Endothelial cell of umbilical vein (primary cell): Measurements from ENCODE around the gene PSMC1. TPM values are rescaled to one million over a fixed set of nuclear protein-coding genes. Genes with fewer than 3 reads are reported as not detected.

Experiments used
- BruUV-seq: library from RNA; stranded (reverse); fragments of 400-500 nt; replicated peaks from 2 replicates; lab custom pipeline; 2021; lab: Mats Ljungman, UMichigan
- CTCF ChIA-PET: fragments of 300-600, 350-600 bp; sonication (Branson Sonifier 250); formaldehyde crosslinking; loops from one replicate; lab custom pipeline; 2021; ENCODE audit warnings: antibody characterized with exemption, inconsistent platforms; lab: Charles Lee
- POLR2A ChIA-PET: fragments of 300-600, 350-600 bp; sonication (Branson Sonifier 250); formaldehyde crosslinking; loops from one replicate; lab custom pipeline; 2021; ENCODE audit warnings: antibody characterized with exemption, inconsistent platforms; lab: Charles Lee
- DNase-seq: peaks from one replicate; pipeline ENCODE4 v3.0.0-alpha.2; 2011; ENCODE audit warnings: low read depth, low spot score
- FAIRE-seq: peaks from 2 replicates; lab custom pipeline; 2011; peaks lifted over from hg19 to GRCh38; lab: Jason Lieb, UNC
- H2AFZ ChIP-seq: 2 replicates; pipeline ENCODE4 v1.6.0; 2012; ENCODE audit warnings: low read depth, low read length, control low read depth, inconsistent platforms
- H3K27ac ChIP-seq: 2 replicates; pipeline ENCODE4 v1.5.1; 2011; ENCODE audit warnings: low read depth, mild to moderate bottlenecking, control low read depth, low read length, moderate library complexity; ENCODE audit not compliant: insufficient read depth
- H3K27me3 ChIP-seq, 2 experiments: 2 replicates each; pipeline versions ENCODE4 v1.6.0 to v1.6.1; 2011; ENCODE audit warnings: low read length in 2 of 2, mixed read lengths in 1 of 2; ENCODE audit not compliant: control insufficient read depth in 2 of 2, insufficient read depth in 2 of 2
- H3K36me3 ChIP-seq, 2 experiments: 2 replicates in 1 of 2; 3 replicates in 1 of 2; pipeline ENCODE4 v1.5.1; 2011; ENCODE audit warnings: low read length in 2 of 2, mild to moderate bottlenecking in 1 of 2, moderate library complexity in 1 of 2; ENCODE audit not compliant: control insufficient read depth in 2 of 2, insufficient read depth in 2 of 2; ENCODE audit errors: extremely low read depth in 1 of 2
- H3K4me1 ChIP-seq: 3 replicates; pipeline ENCODE4 v1.5.1; 2011; ENCODE audit warnings: mild to moderate bottlenecking, low read length; ENCODE audit not compliant: control insufficient read depth, insufficient read depth; ENCODE audit errors: extremely low read depth
- H3K4me2 ChIP-seq: 2 replicates; pipeline ENCODE4 v1.6.1; 2011; ENCODE audit warnings: low read length, control low read depth, mixed read lengths; ENCODE audit not compliant: insufficient read depth
- H3K4me3 ChIP-seq, 3 experiments: fragments of 200-600 bp in 1 of 3; sonication (generic), shearing (Covaris generic) in 1 of 3; replicated peaks in 1 of 3; 2 replicates each; pipeline ENCODE4 v1.5.1; 2011 to 2016; ENCODE audit warnings: control low read depth in 3 of 3, low read length in 3 of 3, mild to moderate bottlenecking in 2 of 3, inconsistent platforms in 1 of 3, low read depth in 1 of 3, moderate library complexity in 1 of 3; ENCODE audit not compliant: insufficient read depth in 1 of 3
- H3K79me2 ChIP-seq: 2 replicates; pipeline ENCODE4 v1.6.0; 2012; ENCODE audit warnings: low read length, inconsistent platforms; ENCODE audit not compliant: control insufficient read depth, insufficient read depth
- H3K9ac ChIP-seq: replicated peaks from 2 replicates; pipeline ENCODE3; 2011; ENCODE audit warnings: low read length, control low read depth; ENCODE audit not compliant: insufficient read depth; ENCODE audit errors: extremely low read depth
- H3K9me1 ChIP-seq: replicated peaks from 3 replicates; pipeline ENCODE4 v1.6.0; 2011; ENCODE audit warnings: mild to moderate bottlenecking, low read length; ENCODE audit not compliant: control insufficient read depth, insufficient read depth; ENCODE audit errors: extremely low read depth
- H3K9me3 ChIP-seq: replicated peaks from 2 replicates; pipeline ENCODE4 v1.5.1; 2012; ENCODE audit warnings: low read length, inconsistent platforms; ENCODE audit not compliant: control insufficient read depth, insufficient read depth
- H4K20me1 ChIP-seq: replicated peaks from 2 replicates; pipeline ENCODE3; 2011; ENCODE audit warnings: mild to moderate bottlenecking, low read length; ENCODE audit not compliant: control insufficient read depth, insufficient read depth; ENCODE audit errors: extremely low read depth
- CTCF ChIP-seq, 2 donors: IDR thresholded peaks; 1 replicate in 1 of 2; 2 replicates in 1 of 2; pipeline ENCODE4 v1.5.1; 2011; ENCODE audit warnings: low read length in 2 of 2, mild to moderate bottlenecking in 2 of 2, moderate library complexity in 2 of 2, control low read depth in 1 of 2, inconsistent platforms in 1 of 2, low read depth in 1 of 2; ENCODE audit not compliant: insufficient read depth in 1 of 2; ENCODE audit errors: extremely low read depth in 1 of 2
- EZH2 ChIP-seq: IDR thresholded peaks from 2 replicates; pipeline ENCODE4 v1.6.1; 2012; ENCODE audit warnings: borderline replicate concordance, low read depth, mild to moderate bottlenecking, moderate library complexity, low read length, inconsistent platforms; ENCODE audit not compliant: severe bottlenecking
- FOS ChIP-seq: IDR thresholded peaks from 2 replicates; pipeline ENCODE4 v1.6.1; 2011; ENCODE audit warnings: mild to moderate bottlenecking, low read length, moderate library complexity, borderline replicate concordance; ENCODE audit not compliant: insufficient read depth
- GATA2 ChIP-seq: IDR thresholded peaks from 2 replicates; pipeline ENCODE4 v1.7.0; 2011; ENCODE audit warnings: low read depth, mild to moderate bottlenecking, moderate library complexity, mixed read lengths, low read length; ENCODE audit not compliant: insufficient read length, insufficient read depth
- JUN ChIP-seq: IDR thresholded peaks from 2 replicates; pipeline ENCODE4 v1.6.1; 2011; ENCODE audit warnings: borderline replicate concordance, low read depth; ENCODE audit not compliant: insufficient read length, insufficient read depth
- MYC ChIP-seq: IDR thresholded peaks from one replicate; pipeline ENCODE4 v1.6.1; 2011; ENCODE audit warnings: mild to moderate bottlenecking, low read depth, low read length
- POLR2A ChIP-seq: IDR thresholded peaks from 2 replicates; pipeline ENCODE4 v1.6.1; 2012; ENCODE audit warnings: low read depth, mild to moderate bottlenecking, control low read depth, low read length
- POLR2AphosphoS5 ChIP-seq: IDR thresholded peaks from 2 replicates; pipeline ENCODE4 v1.6.1; 2012; ENCODE audit warnings: low read depth, mild to moderate bottlenecking, control low read depth, low read length, moderate library complexity; ENCODE audit not compliant: insufficient read depth
- dilution Hi-C: fragments of 300-500 bp; cut with MboI; formaldehyde crosslinking; loops from one replicate; pipeline ENCODE4 v1.15.0; 2019; ENCODE audit warnings: low sequenced_read_pairs; ENCODE audit not compliant: extremely low pct_ligation_motif_present
- intact Hi-C: fragments of 100-400 bp; cut with micrococcal nuclease; formaldehyde crosslinking; loops from one replicate; pipeline ENCODE4 v1.10.0; 2022
- polyA plus RNA-seq, 4 experiments: library from polyadenylated mRNA; depleted of rRNA in 3 of 4; stranded (reverse) in 3 of 4; unstranded in 1 of 4; fragments of >200 nt; gene quantifications; 2 replicates each; pipeline versions ENCODE4 v1.2.1 to v1.2.3, GENCODE V29; 2011 to 2012; ENCODE audit warnings: missing spikeins in 1 of 4
- total RNA-seq: library from RNA; stranded (reverse); gene quantifications from 2 replicates; pipeline ENCODE4 v1.2.3, GENCODE V29; 2021
- TF ChIP-seq, protein P1 (sequence below): IDR thresholded peaks from 2 replicates; pipeline ENCODE4 v1.6.1; 2011; ENCODE audit not compliant: insufficient read depth, insufficient read length

The PSMC1 gene
- total and polyA plus RNA-seq, 2 donors (not counting 3 experiments of a cell fraction or from before 2014, with no cell fraction given), result 77.4 to 129 TPM

DNA sequence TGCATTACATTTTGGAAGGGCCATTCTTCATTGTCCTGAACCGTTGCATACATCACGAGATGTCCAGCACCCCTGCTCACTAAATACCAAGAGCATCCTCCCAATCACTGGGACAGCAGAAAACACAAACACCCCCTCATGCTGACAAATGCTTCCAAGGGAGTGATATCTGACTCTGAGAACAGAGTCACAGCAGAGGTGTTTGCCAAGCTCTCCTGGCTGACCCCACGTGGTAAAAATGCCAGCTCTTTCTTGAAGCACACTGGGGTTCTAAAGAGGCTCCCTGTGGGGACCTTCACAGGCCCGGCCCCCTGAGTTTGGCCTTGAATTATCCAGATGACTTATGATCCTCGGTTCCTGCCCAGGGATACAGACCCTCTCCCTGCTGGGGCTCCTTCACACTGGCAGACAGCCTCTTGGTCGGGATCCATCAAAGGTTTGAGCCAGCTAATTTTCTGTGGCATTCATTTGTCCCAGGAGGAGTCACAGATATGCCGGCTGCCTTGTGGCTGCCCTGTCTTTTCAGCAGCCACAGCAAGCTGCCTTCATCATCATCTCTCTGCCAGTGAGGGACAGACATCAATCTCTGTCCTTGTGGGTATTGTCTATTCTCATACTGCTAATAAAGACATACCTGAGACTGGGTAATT is 43.1 kb upstream of the PSMC1 start:
- no peak for TF ChIP-seq JUN
- TF ChIP-seq CTCF (IDR thresholded peaks at IDR 0.05; ENCODE audit: extremely low read depth in 1 of 2, insufficient read depth in 1 of 2, low read depth in 1 of 2, low read length in 2 of 2), result no peak
- TF ChIP-seq EZH2, result no peak
- TF ChIP-seq, protein P1, sequence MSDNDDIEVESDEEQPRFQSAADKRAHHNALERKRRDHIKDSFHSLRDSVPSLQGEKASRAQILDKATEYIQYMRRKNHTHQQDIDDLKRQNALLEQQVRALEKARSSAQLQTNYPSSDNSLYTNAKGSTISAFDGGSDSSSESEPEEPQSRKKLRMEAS, result no peak
- no peak for TF ChIP-seq POLR2A
- no peak for TF ChIP-seq MYC
- TF ChIP-seq FOS, result no peak
- TF ChIP-seq GATA2, result no peak
- TF ChIP-seq POLR2AphosphoS5, result no peak
- H3K27me3 ChIP-seq, result no peaks in the 10 kb centered on the region
- dilution Hi-C loops, result no loop called here
- no peak for FAIRE-seq
- H3K36me3 ChIP-seq, result no peaks in the 10 kb centered on the region
- H3K4me3 ChIP-seq, result no peak overlapping the region
- no peaks in the 10 kb centered on the region for H3K79me2 ChIP-seq
- intact Hi-C loops, result no loop called here
- POLR2A ChIA-PET, result no interaction called here
- H3K9ac ChIP-seq, result no peak overlapping the region
- H3K27ac ChIP-seq, result no peak overlapping the region
- no peak overlapping the region for H2AFZ ChIP-seq
- no TSS peak for BruUV-seq
- no peaks in the 10 kb centered on the region for H3K9me1 ChIP-seq
- no peak for DNase-seq
- H4K20me1 ChIP-seq, result no peaks in the 10 kb centered on the region
- H3K4me1 ChIP-seq, result no peaks in the 10 kb centered on the region
- H3K4me2 ChIP-seq, result no peak overlapping the region
- CTCF ChIA-PET, result interaction anchor here (1.4 kb wide), 1 partner anchor 240 kb away, joined by 3 read pairs; no protein-coding TSS in a partner anchor
- no peaks in the 10 kb centered on the region for H3K9me3 ChIP-seq
